ENCODE data around the gene FAM161B. TPM values are rescaled to one million over a fixed set of nuclear protein-coding genes. Genes with fewer than 3 reads are reported as not detected.
A peak's percentile ranks its signal among the peaks of the same experiment; 100 is the strongest.
"Not testable (repeated sequence)": the region's sequence is repeated elsewhere in the genome, so short reads cannot be mapped to it uniquely, and the experiment has no call there.

The FAM161B gene
- total RNA-seq, 1 donor from 2014 or later = 20.8 TPM

DNA sequence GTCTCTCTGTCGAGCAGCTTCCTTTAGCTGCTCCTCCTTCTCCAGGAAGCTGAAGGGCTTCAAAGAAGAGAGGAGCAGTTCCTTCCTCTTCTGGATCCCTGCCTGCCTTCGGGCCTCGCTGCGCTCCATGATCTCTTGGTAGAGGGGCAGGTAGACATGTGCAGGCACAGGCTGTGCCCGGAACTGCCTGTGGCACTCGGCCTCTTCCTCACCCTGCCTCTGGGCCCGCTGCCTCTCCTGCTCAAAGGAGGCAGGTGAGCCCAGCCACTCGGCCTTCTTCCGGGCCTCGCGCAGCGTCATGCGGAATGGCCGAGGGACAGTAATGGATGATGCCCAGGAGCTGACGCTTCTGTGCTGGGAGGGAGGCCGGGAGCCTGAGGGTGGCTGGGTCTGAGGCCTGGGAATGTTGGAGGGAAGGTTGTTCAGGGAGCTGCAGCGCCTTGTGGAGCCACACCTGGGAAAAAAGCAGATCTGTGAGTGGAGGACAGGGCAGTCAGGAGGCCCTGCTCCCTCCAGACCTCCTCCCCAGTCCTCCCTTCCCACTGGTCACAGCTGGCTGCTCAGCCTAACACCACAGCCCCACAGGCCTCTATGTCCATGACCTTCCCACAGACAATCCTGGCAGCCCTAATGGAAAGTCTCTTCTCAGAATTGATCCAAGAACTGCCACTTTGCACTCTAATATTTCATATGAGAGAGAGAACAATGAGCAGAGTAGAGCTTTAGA is 5.3 kb downstream of the FAM161B start:
- FAIRE-seq = no peak

GRCh38 chr14:73943083-73943482 is 6.8 kb downstream of the FAM161B start:
- FAIRE-seq (no peak), DNase-seq (ENCODE audit: low spot score in 2 of 2) (peak in 1 of 2 donors; percentile 22)

More for the DNA sequence above, 5.3 kb downstream of the FAM161B start:
- DNase-seq (ENCODE audit: low spot score in 2 of 2) = no peak

- no peak for DNase-seq (ENCODE audit: low spot score in 2 of 2)
- FAIRE-seq = no peak
These were observed 7.7 kb downstream of the FAM161B start for GRCh38 chr14:73942180-73942579.

DNA sequence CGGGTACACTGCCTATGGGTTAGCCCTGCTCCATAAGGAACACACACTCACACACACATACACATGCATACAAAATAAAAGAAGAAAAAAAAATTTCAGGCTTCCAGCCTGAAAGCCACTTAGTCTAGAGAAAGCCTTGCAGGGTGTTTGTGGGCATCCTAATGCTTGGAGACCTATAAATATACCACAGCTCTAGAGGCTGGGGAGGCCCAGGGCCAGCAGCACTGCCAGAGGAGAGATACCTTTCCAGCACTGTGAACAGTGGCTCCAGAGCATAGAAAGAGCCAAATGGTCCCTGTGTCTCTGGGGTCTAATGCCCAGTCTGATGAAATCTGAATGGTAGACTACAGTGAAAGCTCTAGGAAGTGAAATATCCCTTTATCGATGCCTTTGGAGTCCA is 12.9 kb downstream of the FAM161B start:
- FAIRE-seq = no peak

DNA sequence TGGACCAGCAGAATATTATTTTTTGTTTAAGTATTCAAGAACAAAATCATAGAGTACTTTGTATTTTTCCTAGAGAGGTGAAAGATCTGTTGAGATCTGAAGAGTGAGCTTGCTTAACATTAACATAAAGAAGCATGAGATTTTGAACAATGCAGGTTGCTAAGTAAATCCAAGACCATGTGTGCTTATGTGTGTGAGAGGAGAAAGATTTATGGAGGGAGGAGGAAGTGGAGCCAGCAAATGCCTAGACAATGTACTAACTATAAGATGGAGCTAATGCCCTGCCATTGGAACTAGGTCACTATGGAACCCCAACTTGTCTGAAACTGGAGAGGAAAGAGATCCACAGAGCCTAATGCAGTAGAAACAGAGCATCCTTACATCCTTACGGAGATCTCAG is 13.3 kb downstream of the FAM161B start:
- FAIRE-seq (no peak), DNase-seq (ENCODE audit: low spot score in 2 of 2) (no peak)

More for the DNA sequence above, 12.9 kb downstream of the FAM161B start:
- no peak for DNase-seq (ENCODE audit: low spot score in 2 of 2)

GRCh38 chr14:73935666-73936065 is 14.2 kb downstream of the FAM161B start:
- FAIRE-seq = peak; percentile 3
- no peak for DNase-seq (ENCODE audit: low spot score in 2 of 2)

GRCh38 chr14:73924337-73924736 is 25.6 kb downstream of the FAM161B start:
- no peak for FAIRE-seq
- DNase-seq (ENCODE audit: low spot score in 2 of 2) = no peak

- FAIRE-seq; DNase-seq (ENCODE audit: low spot score in 2 of 2): not testable (repeated sequence)
These were observed 30.4 kb downstream of the FAM161B start for GRCh38 chr14:73919457-73919856.

GRCh38 chr14:73916324-73916723 is 33.6 kb downstream of the FAM161B start:
- no peak for FAIRE-seq
- DNase-seq (ENCODE audit: low spot score in 2 of 2) = no peak

GRCh38 chr14:73913256-73913655 is 36.6 kb downstream of the FAM161B start:
- FAIRE-seq = no peak
- no peak for DNase-seq (ENCODE audit: low spot score in 2 of 2)

- FAIRE-seq (no peak), DNase-seq (ENCODE audit: low spot score in 2 of 2) (no peak)
These were observed 40.2 kb downstream of the FAM161B start for GRCh38 chr14:73909681-73910080.

DNA sequence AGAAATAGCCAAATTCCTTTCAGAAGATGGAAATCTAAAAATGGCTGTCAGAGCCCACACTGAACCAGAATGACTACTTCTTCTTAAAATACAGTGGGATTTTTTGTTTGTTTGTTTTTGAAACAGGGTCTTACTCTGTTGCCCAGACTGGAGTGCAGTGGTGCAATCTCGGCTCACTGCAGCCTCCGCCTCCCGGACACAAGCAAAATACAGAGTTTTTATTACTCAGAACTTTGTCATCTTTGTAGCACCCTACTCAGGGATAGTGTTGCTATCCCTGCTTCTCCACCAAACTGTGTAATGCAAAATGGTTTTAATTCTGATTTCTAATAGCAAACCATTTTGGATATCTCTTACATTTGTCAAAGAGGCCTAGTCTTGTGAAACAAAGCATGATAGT is 46.9 kb downstream of the FAM161B start:
- no peak for DNase-seq (ENCODE audit: low spot score in 2 of 2)
- FAIRE-seq = no peak

DNA sequence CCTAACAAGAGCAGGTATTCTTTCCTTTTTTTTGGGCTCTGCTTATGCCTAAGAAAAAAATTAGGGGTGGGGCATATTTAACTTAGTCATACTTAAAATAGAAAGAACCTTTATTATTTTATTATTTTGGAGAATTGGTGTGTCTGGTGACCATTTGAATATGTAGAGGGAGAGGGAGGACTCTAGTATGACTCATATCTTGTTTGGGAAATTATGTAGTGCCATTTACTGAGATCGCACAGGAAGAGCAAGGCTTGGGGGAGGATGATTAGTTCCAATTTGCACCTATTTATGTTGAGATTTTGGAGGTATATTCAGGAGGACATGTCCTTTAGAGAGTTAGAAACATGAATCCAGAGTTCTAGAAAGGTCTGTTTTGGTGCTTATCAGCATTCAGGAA is 53.4 kb downstream of the FAM161B start:
- FAIRE-seq = no peak

DNA sequence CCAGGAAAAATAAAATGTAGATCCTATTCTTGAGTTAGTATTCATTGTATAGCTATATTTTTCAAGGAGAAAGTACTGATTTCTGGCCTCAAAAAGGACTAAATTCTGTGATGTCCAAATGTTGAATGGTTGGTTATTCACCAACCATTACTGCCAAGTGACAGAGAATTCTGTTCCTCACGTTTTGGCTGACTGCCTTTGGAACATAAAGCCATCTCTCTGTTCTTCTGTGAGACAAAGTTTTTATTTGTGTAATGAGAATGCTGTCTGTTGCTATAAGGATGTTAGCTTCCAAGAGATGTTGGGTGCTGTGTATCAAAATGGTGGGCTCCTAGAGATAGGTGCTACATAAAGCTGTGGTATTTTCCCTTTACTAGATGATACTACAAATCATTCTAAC is 54.0 kb downstream of the FAM161B start:
- no peak for FAIRE-seq
- no peak for DNase-seq (ENCODE audit: low spot score in 2 of 2)

More for the DNA sequence above, 53.4 kb downstream of the FAM161B start:
- no peak for DNase-seq (ENCODE audit: low spot score in 2 of 2)

GRCh38 chr14:73894180-73894687 is 55.7 kb downstream of the FAM161B start:
- not testable (repeated sequence) for DNase-seq (ENCODE audit: low spot score in 2 of 2); FAIRE-seq

DNA sequence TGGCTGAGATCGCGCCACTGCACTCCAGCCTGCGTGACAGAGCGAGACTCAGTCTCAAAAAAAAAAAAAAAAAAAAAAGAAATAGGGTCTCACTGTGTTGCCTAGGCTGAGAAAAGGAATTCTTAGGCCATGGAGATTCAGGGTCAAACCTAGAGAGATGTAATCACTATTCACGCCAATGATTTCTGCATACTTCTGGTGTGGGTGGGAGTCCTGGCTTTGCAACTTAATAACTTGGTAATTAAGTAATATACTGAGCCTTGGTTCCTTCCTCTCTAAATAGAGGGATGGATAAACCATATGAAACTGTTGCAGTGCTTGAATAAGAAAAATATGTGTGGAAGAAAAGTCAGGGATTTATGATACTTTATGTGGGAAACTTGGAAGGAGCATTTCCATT is 60.5 kb downstream of the FAM161B start:
- FAIRE-seq (no peak), DNase-seq (ENCODE audit: low spot score in 2 of 2) (no peak)

DNA sequence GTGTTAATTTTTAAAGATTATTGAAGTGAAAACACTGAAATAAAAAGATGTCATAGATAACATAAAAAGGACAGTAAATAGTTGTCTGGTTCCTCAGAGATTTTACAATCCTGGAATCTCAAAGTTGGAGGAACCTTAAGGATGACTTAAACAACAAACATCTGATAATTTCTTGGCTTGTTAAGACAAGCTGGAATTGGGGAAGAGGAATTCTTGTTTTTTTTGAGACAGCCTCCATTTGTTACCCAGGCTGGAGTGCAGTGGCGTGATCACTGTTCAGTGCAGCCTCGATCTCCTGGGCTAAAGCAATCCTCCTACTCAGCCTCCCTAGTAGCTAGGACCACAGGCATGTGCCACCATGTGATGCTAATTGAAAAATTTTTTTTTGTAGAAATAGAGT is 60.9 kb downstream of the FAM161B start:
- FAIRE-seq (no peak), DNase-seq (ENCODE audit: low spot score in 2 of 2) (no peak)

DNA sequence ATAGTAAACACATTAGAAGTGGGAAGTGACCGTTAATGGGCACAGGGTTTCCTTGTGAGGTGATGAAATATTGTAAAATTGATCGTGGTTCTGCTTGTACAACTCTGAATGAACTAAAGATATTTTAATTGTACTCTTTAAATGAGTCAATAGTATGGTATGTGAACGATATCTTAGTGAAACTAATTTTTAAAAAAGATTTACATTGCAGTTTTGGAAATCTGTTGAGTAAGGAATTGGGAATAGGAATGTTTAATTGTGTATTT is 61.5 kb downstream of the FAM161B start:
- FAIRE-seq (no peak), DNase-seq (ENCODE audit: low spot score in 2 of 2) (no peak)

GRCh38 chr14:73887694-73888459 is 62.0 kb downstream of the FAM161B start:
- no peak for FAIRE-seq

GRCh38 chr14:73887318-73887616 is 62.6 kb downstream of the FAM161B start:
- DNase-seq (ENCODE audit: low spot score in 2 of 2) (no peak), FAIRE-seq (no peak)

More at GRCh38 chr14:73887694-73888459, 62.0 kb downstream of the FAM161B start:
- no peak for DNase-seq (ENCODE audit: low spot score in 2 of 2)

- FAIRE-seq (no peak), DNase-seq (ENCODE audit: low spot score in 2 of 2) (peak; percentile 70 to 83)
These were observed 63.2 kb downstream of the FAM161B start, which contains the start of gene ZNF410 for GRCh38 chr14:73886449-73887317. TSS of gene ZNF410 (plus strand) at chr14:73886859. CDS start at chr14:73892176, 5,317 bp downstream.
